Measurements from ENCODE around the gene GAS2L3.
"Not testable (repeated sequence)": the region's sequence is repeated elsewhere in the genome, so short reads cannot be mapped to it uniquely, and the experiment has no call there.

The GAS2L3 gene

GRCh38 chr12:100554608-100555077, 18.8 kb upstream of the GAS2L3 start:
- Histone ChIP-seq H3K9me3 (replicated peaks; ENCODE audit: insufficient read depth, low read length) (no peaks in the 10 kb centered on the region), H2AFZ (ENCODE audit: low read length) (no peak overlapping the region), H4K20me1 (ENCODE audit: insufficient read depth, low read length) (no peaks in the 10 kb centered on the region), H3F3A (ENCODE audit: insufficient read depth, low read length) (no peaks in the 10 kb centered on the region), H3K27me3 (replicated peaks; ENCODE audit: insufficient read depth, low read length) (no peaks in the 10 kb centered on the region), H3K27ac (ENCODE audit: low read length) (no peak overlapping the region), H3K9ac (ENCODE audit: low read length) (no peak overlapping the region), H3K36me3 (replicated peaks; ENCODE audit: insufficient read depth, low read length) (no peaks in the 10 kb centered on the region), H3K9me2 (replicated peaks; ENCODE audit: insufficient read depth, low read length) (no peaks in the 10 kb centered on the region), H3K4me3 (ENCODE audit: low read length) (no peak overlapping the region), H3K4me1 (ENCODE audit: low read length) (no peaks in the 10 kb centered on the region), H3K79me2 (ENCODE audit: low read length) (no peaks in the 10 kb centered on the region), H3K4me2 (ENCODE audit: low read depth, low read length) (no peak overlapping the region)
- TF ChIP-seq CTCF (IDR thresholded peaks at IDR 0.05; ENCODE audit: low read length) (peak; percentile 72), EZH2 (optimal IDR thresholded peaks at IDR 0.05; ENCODE audit: low read depth, low read length) (no peak)
- DNase-seq = peak; percentile 57

- Histone ChIP-seq H3K27ac (ENCODE audit: low read length) (no peak overlapping the region), H3K4me2 (ENCODE audit: low read depth, low read length) (no peak overlapping the region), H3K27me3 (replicated peaks; ENCODE audit: insufficient read depth, low read length) (no peaks in the 10 kb centered on the region), H3K4me3 (ENCODE audit: low read length) (no peak overlapping the region), H3K4me1 (ENCODE audit: low read length) (no peaks in the 10 kb centered on the region), H3K79me2 (ENCODE audit: low read length) (no peaks in the 10 kb centered on the region), H2AFZ (ENCODE audit: low read length) (no peak overlapping the region), H4K20me1 (ENCODE audit: insufficient read depth, low read length) (no peaks in the 10 kb centered on the region), H3K9me2 (replicated peaks; ENCODE audit: insufficient read depth, low read length) (no peaks in the 10 kb centered on the region), H3K9me3 (replicated peaks; ENCODE audit: insufficient read depth, low read length) (no peaks in the 10 kb centered on the region), H3K9ac (ENCODE audit: low read length) (no peak overlapping the region), H3K36me3 (replicated peaks; ENCODE audit: insufficient read depth, low read length) (no peaks in the 10 kb centered on the region), H3F3A (ENCODE audit: insufficient read depth, low read length) (no peaks in the 10 kb centered on the region)
- TF ChIP-seq EZH2phosphoT487 (IDR thresholded peaks at IDR 0.05; ENCODE audit: low read length) = no peak
- TF ChIP-seq EZH2 (optimal IDR thresholded peaks at IDR 0.05; ENCODE audit: low read depth, low read length) = no peak
- TF ChIP-seq CTCF (IDR thresholded peaks at IDR 0.05; ENCODE audit: low read length) = no peak
- DNase-seq = no peak
Measured at GRCh38 chr12:100555722-100556121, 17.8 kb upstream of the GAS2L3 start.

- Histone ChIP-seq H3K36me3 (replicated peaks; ENCODE audit: insufficient read depth, low read length) (no peaks in the 10 kb centered on the region), H3K4me3 (ENCODE audit: low read length) (no peak overlapping the region), H3K9me2 (replicated peaks; ENCODE audit: insufficient read depth, low read length) (no peaks in the 10 kb centered on the region), H3K4me1 (ENCODE audit: low read length) (no peaks in the 10 kb centered on the region), H3K27me3 (replicated peaks; ENCODE audit: insufficient read depth, low read length) (no peaks in the 10 kb centered on the region), H3K79me2 (ENCODE audit: low read length) (no peaks in the 10 kb centered on the region), H4K20me1 (ENCODE audit: insufficient read depth, low read length) (no peaks in the 10 kb centered on the region), H3K27ac (ENCODE audit: low read length) (no peak overlapping the region), H2AFZ (ENCODE audit: low read length) (no peak overlapping the region), H3K4me2 (ENCODE audit: low read depth, low read length) (no peak overlapping the region), H3K9ac (ENCODE audit: low read length) (no peak overlapping the region), H3F3A (ENCODE audit: insufficient read depth, low read length) (no peaks in the 10 kb centered on the region), H3K9me3 (replicated peaks; ENCODE audit: insufficient read depth, low read length) (no peaks in the 10 kb centered on the region)
- no peak for TF ChIP-seq CTCF (IDR thresholded peaks at IDR 0.05; ENCODE audit: low read length)
- TF ChIP-seq EZH2phosphoT487 (IDR thresholded peaks at IDR 0.05; ENCODE audit: low read length) = no peak
- no peak for TF ChIP-seq EZH2 (optimal IDR thresholded peaks at IDR 0.05; ENCODE audit: low read depth, low read length)
- DNase-seq = no peak
Measured at GRCh38 chr12:100557357-100557756, 16.1 kb upstream of the GAS2L3 start.

GRCh38 chr12:100559261-100559660, 14.2 kb upstream of the GAS2L3 start:
- not testable (repeated sequence) for H3K4me3 ChIP-seq (ENCODE audit: low read length); H3K36me3 ChIP-seq (replicated peaks; ENCODE audit: insufficient read depth, low read length); H4K20me1 ChIP-seq (ENCODE audit: insufficient read depth, low read length); H3K27me3 ChIP-seq (replicated peaks; ENCODE audit: insufficient read depth, low read length); H3F3A ChIP-seq (ENCODE audit: insufficient read depth, low read length); H3K9me3 ChIP-seq (replicated peaks; ENCODE audit: insufficient read depth, low read length); H3K9ac ChIP-seq (ENCODE audit: low read length); H3K27ac ChIP-seq (ENCODE audit: low read length); H3K4me1 ChIP-seq (ENCODE audit: low read length); H3K9me2 ChIP-seq (replicated peaks; ENCODE audit: insufficient read depth, low read length); H2AFZ ChIP-seq (ENCODE audit: low read length); DNase-seq; H3K4me2 ChIP-seq (ENCODE audit: low read depth, low read length); H3K79me2 ChIP-seq (ENCODE audit: low read length)
